ENCODE measurements around the gene TP53TG3D.
"Not testable (repeated sequence)": the region's sequence is repeated elsewhere in the genome, so short reads cannot be mapped to it uniquely, and the experiment has no call there.

The TP53TG3D gene

GRCh38 chr16:32252986-32253385 lies at the start of gene TP53TG3D:
TP53TG3D (plus strand) TSS chr16:32253286; CDS start chr16:32253354, 68 bp downstream.
- not testable (repeated sequence) for DNase-seq

- peak; percentile 4 for DNase-seq
Observed at GRCh38 chr16:32253507-32253906, 421 bp downstream of the TP53TG3D start.

- not testable (repeated sequence) for DNase-seq
Observed at GRCh38 chr16:32261526-32261925, 8.4 kb downstream of the TP53TG3D start.

DNA sequence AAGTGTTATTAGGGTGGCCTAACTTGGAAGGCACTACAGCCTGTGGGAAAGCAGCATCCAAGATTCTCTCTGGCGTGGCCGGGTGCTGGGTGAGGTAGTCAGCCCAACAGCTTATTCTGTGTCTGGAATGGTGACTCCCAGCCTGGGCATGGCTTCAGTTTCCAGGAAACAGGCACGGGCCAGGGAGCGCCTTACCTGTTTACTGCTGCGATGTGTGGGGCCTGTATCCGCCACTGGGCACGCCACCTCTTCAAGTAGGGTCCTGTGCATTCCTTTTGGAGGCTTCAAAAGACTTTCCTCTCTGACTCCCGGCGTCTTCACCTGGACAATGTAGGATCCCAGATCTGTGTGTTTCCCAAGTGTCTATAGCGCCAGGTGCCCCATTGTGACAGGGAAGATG lies 10.5 kb downstream of the TP53TG3D start:
- DNase-seq, result not testable (repeated sequence)

GRCh38 chr16:32281910-32282309 lies 28.8 kb downstream of the TP53TG3D start:
- not testable (repeated sequence) for DNase-seq

GRCh38 chr16:32283024-32283423 lies 29.9 kb downstream of the TP53TG3D start:
- DNase-seq, result not testable (repeated sequence)

DNA sequence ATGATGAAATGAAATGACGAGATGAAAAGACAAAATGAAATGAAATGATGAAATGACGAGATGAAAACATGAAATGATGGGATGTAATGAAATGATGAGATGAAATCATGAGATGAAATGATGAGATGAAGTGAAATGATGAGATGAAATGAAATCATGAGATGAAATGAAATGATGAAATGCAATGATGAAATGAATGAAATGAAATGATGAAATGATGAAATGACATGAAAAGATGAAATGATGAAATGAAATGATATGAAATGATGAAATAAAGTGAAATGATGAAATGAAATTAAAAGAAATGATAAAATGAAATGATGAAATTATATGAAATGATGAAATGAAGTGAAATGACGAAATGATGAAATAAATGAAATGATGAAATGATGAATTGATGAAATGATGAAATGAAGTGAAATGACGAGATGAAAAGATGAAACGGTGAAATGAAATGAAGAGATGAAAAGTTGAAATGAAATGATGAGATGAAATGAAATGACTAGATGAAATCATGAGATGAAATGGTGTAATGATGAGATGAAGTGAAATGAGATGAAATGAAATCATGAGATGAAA lies 30.9 kb downstream of the TP53TG3D start:
- DNase-seq, result not testable (repeated sequence)

DNA sequence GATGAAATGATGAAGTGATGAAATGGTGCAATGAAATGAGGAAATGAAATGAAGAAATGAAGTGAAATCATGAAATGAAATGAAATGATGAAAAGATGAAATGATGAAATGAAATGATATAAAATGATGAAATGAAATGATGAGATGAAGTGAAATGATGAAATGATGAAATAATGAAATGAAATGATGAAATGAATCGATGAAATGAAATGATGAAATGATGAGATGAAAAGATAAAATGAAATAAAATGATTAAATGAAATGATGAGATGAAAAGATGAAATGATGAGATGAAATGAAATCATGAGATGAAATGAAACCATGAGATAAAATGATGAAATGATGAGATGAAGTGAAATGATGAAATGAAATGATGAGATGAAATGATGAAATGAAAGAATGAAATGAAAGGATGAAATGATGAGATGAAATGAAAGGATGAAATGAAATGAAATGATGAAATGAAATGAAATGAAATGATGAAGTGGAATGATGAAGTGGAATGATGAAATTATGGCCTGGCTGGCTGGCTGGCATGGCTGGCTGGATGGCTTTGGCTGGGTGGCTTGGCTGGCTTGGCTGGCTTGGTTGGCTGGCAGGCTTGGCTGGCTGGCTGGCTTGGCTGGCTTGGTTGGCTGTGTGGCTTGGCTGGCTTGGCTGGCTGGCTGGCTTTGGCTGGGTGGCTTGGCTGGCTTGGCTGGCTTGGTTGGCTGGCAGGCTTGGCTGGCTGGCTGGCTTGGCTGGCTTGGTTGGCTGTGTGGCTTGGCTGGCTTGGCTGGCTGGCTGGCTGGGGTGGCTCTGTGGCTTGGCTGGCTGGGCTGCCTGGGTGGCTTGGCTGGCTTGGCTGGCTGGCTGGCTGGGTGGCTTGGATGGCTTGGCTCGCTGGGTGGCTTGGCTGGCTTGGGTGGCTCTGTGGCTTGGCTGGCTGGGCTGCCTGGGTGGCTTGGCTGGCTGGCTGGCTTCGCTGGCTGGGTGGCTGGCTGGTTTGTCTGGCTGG lies 32.0 kb downstream of the TP53TG3D start:
- not testable (repeated sequence) for DNase-seq

- DNase-seq, result not testable (repeated sequence)
Observed at GRCh38 chr16:32286193-32286592, 33.1 kb downstream of the TP53TG3D start.

DNA sequence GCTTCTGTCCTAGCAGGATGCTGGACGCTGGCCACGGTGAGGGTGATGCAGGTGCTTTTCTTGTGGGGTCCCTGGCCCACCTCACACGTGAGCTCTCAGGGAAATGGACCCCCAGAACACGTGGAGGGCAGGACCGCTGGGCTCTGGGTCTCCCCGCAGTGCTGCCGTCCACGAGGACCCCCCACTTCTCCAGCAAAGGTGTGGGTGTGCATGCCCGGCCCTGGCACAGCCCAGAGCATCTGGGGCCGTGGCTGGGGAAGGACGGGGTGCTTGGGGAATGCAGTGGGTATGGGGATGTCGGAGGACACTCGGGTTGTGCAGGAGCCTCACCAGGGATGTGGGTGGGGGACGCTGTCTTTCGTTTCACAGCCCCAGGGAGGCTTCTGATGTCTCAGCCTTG lies 34.7 kb downstream of the TP53TG3D start:
- not testable (repeated sequence) for DNase-seq

GRCh38 chr16:32289197-32289596 lies 36.1 kb downstream of the TP53TG3D start:
- DNase-seq, result not testable (repeated sequence)

GRCh38 chr16:32302776-32303175 lies 49.7 kb downstream of the TP53TG3D start:
- DNase-seq, result not testable (repeated sequence)
